WERI-Rb-1 (cell line): ENCODE results near the gene TNF.
A peak's percentile ranks its signal among the peaks of the same experiment; 100 is the strongest.

Experiments used
- DNase-seq: peaks from one replicate; pipeline ENCODE4 v3.0.0-alpha.2; 2020
- H3K27ac ChIP-seq: fragments of 250-450 bp; sonication (Bioruptor Pico); 2 replicates; pipeline ENCODE4 v1.5.1; 2020; ENCODE audit warnings: mild to moderate bottlenecking, moderate library complexity
- H3K27me3 ChIP-seq: fragments of 250-450 bp; sonication (Bioruptor Pico); 2 replicates; pipeline ENCODE4 v1.5.1; 2021; ENCODE audit warnings: mild to moderate bottlenecking, low read depth, moderate library complexity; ENCODE audit not compliant: insufficient read depth, severe bottlenecking
- H3K36me3 ChIP-seq: fragments of 250-450 bp; sonication (Bioruptor Pico); 2 replicates; pipeline ENCODE4 v1.5.1; 2020; ENCODE audit warnings: mild to moderate bottlenecking, moderate library complexity
- H3K4me3 ChIP-seq: 2 replicates; pipeline ENCODE4 v1.5.1; 2011; ENCODE audit warnings: low read depth, mild to moderate bottlenecking, control low read depth, low read length
- H3K9me3 ChIP-seq: fragments of 250-450 bp; sonication (Bioruptor Pico); 2 replicates; pipeline ENCODE4 v1.5.1; 2021; ENCODE audit warnings: mild to moderate bottlenecking, moderate library complexity; ENCODE audit not compliant: severe bottlenecking
- CTCF ChIP-seq: IDR thresholded peaks from 2 replicates; pipeline ENCODE4 v1.5.1; 2011; ENCODE audit warnings: low read depth, mild to moderate bottlenecking, control low read depth, inconsistent platforms, low read length

TNF gene

GRCh38 chr6:31580438-31580740, 5.0 kb downstream of the TNF start:
- Histone ChIP-seq H3K9me3 (no peaks in the 10 kb centered on the region), H3K27me3 (no peaks in the 10 kb centered on the region), H3K27ac (no peak overlapping the region), H3K36me3 (no peaks in the 10 kb centered on the region), H3K4me3 (peak overlapping the region; percentile 76)
- TF ChIP-seq CTCF: no peak
- DNase-seq: no peak

GRCh38 chr6:31580807-31581433, 5.6 kb downstream of the TNF start:
- H3K27ac ChIP-seq: peak overlapping the region; percentile 44

DNA sequence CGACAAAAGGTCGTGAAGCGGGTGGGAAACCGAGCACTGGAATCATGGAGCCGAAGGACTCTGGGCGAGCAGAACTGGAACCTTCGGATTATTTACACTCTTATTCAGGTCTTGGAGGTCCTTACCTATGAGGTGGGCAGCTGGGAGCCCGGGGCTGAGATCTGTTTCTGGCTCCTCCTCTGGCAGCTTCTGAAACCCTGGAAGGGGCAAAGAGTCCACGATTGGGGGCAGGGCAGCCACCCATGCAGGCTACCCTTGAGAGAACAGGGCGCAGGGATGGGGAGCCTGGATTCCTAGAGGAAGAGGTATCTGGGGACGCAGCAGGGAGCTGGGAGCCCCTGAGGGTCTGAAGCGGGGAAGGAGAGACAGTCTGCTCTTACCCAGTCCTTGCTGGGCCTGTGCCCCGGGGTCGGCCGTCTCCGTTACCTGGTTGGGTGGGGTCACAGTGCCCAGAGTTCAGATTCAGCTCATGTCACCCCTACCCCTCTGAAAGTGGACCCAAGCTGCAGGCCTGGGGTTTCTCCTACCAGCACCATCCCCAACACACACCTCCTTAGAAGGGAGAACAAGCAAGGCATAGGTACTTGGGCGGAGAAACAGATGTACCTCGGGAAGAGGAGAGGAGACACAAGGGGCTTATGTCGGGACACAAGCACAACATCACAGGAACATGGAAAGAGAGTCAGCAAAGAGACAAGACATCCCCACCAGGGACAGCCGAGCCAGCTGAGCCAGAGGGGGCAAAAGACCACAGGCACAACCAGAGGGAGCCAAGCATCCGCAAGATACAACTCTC, 6.3 kb downstream of the TNF start:
- Histone ChIP-seq H3K36me3 (no peaks in the 10 kb centered on the region), H3K27ac (no peak overlapping the region; the same call in 1 of the 2 replicates), H3K9me3 (no peaks in the 10 kb centered on the region), H3K4me3 (peak overlapping the region; percentile 76), H3K27me3 (no peaks in the 10 kb centered on the region)
- no peak for TF ChIP-seq CTCF
- no peak for DNase-seq

More at GRCh38 chr6:31580807-31581433, 5.6 kb downstream of the TNF start:
- H3K27me3 ChIP-seq: no peaks in the 10 kb centered on the region
- peak; percentile 98 for TF ChIP-seq CTCF
- peak overlapping the region; percentile 76 for H3K4me3 ChIP-seq
- no peaks in the 10 kb centered on the region for H3K36me3 ChIP-seq
- no peaks in the 10 kb centered on the region for H3K9me3 ChIP-seq
- DNase-seq: peak; percentile 96

- no peak for TF ChIP-seq CTCF
- Histone ChIP-seq H3K4me3 (peak within 1 kb of the TSS; percentile 76), H3K27me3 (no peaks in the 10 kb centered on the region), H3K9me3 (no peaks in the 10 kb centered on the region), H3K36me3 (no peaks in the 10 kb centered on the region), H3K27ac (no peak within 1 kb of the TSS; the same call in 1 of the 2 replicates)
- DNase-seq: no peak
These were observed 6.9 kb downstream of the TNF start, which contains the start of gene LTB for GRCh38 chr6:31582230-31582643. Gene LTB, minus strand, starts transcription at chr6:31582424. Its CDS starts 7 bp downstream, at chr6:31582417.

DNA sequence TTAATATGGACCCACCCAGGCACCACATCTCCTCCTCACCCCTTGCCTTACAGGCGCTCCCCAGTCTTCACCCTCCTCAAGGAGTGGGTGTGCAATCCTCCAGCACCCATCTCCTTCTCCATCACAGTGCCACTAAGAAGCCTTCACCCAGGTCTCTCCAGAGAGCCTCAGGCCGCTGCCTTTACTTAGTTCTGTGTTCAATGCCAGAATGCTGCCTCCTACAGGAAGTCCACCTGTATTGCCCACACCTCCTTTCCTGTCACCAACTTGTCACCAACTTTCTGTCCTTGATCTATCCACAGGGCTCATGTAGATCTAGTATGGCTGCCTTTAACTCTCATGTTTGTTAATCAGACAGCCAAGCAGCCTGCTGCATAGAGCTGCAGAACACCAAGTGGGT, 10.1 kb downstream of the TNF start:
- Histone ChIP-seq H3K27ac (no peak overlapping the region), H3K9me3 (no peaks in the 10 kb centered on the region), H3K36me3 (no peaks in the 10 kb centered on the region), H3K27me3 (no peaks in the 10 kb centered on the region), H3K4me3 (no peak overlapping the region)
- DNase-seq: peak; percentile 52
- peak; percentile 88 for TF ChIP-seq CTCF
